Skin epidermis (tissue), 12 donors: ENCODE results near the gene AKT1S1.

Experiments
- H3K27ac ChIP-seq, 21 experiments: fragments of 200-600 bp; sonication (generic) in 11 of 21; one replicate each; pipeline ENCODE4 v1.5.0; 2020; ENCODE audit warnings: mild to moderate bottlenecking in 3 of 21, inconsistent platforms in 2 of 21, moderate library complexity in 2 of 21
- H3K4me3 ChIP-seq, 7 experiments: fragments of 200-600 bp; sonication (generic) in 2 of 7; one replicate each; pipeline ENCODE4 v1.5.0; 2020; ENCODE audit warnings: inconsistent platforms in 2 of 7, mild to moderate bottlenecking in 2 of 7, moderate library complexity in 1 of 7

Gene AKT1S1

DNA sequence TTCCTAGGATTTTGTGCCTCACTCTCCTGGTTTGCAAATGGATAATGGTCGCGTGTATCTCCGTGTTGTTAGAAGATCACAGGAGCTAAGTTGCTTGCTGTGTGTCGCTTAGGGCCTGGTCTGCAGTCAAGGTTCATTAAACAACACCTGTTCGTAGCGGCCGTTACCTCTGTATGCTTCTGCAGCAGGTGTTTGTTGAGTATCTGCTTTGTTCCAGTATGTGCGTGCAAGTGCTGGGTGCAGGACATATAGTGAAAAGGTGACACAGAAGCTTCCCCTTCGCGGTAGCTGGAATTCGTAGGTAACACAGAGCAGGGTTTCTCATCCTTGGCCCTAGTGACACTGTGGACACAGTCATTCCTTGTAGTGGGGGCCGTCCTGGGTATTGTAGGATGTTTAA lies 53.7 kb downstream of the AKT1S1 start:
- H3K4me3 ChIP-seq = no peak overlapping the region
- no peak overlapping the region for H3K27ac ChIP-seq

DNA sequence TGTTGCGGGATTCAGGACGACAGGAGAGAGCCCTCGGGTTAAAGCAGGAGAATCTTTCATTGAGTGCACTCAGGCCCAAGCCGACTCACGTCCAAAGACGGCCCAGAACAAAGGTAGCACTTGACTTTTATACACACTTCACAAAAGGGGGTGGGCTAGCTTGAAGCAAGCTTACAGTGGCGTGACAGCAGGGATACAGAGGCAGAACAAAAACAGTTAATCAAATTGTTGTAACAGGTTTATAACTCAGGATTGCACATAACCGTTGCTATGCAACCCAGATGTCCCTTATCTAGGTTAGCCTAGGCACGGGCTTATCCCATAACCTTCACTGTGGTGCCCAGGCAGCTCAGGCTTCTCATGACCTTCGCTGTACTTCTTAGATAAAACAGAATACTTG lies 57.0 kb downstream of the AKT1S1 start:
- no peak overlapping the region for H3K4me3 ChIP-seq
- H3K27ac ChIP-seq = no peak overlapping the region

DNA sequence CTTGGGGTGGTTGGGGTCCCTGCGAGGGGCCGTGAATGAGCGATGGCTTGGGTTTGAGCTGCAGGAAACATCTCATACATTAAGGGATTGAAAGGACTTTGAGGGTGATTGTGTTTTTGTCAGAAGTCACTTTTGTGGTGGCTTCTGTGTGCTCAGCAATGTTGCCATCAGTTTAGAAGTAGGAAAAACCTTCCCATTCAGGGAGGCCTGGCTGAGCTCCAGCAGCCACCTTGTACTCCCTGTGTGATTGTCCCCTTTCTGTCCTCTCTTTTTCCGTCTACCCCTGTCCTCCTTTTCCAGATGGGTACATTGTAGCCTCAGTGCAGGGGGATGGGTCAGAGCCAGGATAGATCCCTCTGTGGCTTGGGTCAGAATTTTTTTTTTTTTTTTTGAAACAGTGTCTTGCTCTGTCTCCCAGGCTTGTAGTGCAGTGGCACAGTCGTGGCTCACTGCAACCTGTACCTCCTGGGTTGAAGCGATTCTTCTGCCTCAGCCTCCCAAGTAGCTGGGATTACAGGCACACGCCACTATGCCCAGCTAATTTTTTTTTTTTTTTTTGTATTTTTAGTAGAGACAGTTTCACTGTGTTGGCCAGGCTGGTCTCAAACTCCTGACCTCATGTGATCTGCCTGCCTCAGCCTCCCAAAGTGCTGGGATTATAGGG lies 57.6 kb downstream of the AKT1S1 start:
- H3K27ac ChIP-seq = peak overlapping the region in 6 of 21 experiments; percentile 84 to 96 (median 92)
- H3K4me3 ChIP-seq = peak overlapping the region in 5 of 7 experiments; percentile 71 to 88 (median 84)
